ENCODE data around the gene CTAGE4.
"Not testable (repeated sequence)": the region's sequence is repeated elsewhere in the genome, so short reads cannot be mapped to it uniquely, and the experiment has no call there.

CTAGE4 gene

DNA sequence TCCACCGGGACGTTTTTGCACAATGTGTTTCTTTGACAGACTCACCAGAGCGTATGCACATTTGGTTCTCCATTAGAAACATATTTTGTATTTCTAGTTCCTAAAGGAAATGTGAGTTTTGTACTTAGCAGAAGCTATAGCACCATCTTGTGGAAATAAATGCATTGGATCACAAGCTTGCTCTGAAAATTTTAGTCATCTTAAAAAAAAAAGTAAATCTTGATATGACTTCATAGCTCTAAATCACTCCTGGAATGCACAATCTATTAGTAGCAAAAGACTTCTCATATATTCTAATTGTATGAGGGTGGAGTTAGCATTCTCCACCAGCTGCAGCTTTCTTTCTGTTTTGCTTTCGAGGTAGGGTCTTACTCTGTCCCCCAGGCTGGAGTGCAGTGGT, 35.9 kb downstream of the CTAGE4 start:
- not testable (repeated sequence) for DNase-seq

DNA sequence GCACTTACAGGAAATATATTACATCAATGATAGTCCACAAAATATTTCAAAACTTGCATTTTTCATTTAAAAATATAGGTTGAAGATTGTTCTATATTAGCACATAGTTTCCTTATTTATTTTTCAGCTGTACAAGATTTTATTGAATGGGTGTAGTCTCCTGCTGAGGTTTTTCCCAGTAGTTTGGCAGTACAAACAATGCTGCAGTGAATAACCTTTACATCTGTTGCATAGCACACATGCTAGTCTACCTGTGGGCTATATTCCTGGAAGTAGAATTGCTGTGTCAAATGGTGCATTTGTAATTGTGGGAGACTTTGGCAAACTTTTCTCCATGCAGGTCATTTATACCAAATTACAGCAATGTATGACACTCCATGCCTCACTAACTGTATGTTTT, 37.3 kb downstream of the CTAGE4 start:
- DNase-seq, result not testable (repeated sequence)

DNA sequence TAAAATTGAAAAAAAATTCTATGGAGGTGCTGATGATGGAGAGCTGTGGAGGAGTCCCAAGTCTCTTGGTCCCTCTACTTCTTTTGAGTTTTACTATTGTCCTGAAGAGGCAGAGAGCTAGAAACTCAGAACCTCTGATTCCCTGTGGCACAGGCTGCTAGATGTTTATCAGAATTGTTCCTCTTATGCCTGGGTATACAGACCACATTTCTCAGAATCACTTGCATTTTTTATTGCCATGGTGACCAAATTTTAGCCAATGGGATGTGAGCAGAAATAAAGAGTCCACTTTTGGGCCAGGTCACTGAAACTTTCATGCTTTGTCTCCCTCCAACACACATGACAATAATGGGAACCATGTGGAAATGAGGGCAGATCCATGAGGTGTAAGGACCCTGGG, 40.4 kb downstream of the CTAGE4 start:
- DNase-seq, result not testable (repeated sequence)

DNA sequence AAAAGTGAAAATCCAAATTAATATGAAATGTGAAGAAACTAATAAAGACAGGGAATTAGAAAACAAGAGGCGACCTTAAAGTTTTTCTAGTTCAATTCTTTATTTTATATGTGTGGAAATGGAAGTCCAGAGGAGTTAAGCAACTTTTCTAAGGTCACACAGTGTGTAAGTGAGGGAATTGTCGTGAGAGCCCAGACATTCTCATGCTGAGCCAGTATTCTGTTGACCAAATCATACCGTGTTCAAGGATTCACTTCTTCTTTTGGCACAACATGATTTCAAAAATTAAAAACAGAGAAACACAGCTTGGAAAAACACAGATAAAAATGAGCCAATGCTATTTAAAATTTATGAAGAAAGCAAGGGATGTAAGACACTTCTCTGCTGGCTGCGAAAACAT, 43.6 kb downstream of the CTAGE4 start:
- DNase-seq, result not testable (repeated sequence)

DNA sequence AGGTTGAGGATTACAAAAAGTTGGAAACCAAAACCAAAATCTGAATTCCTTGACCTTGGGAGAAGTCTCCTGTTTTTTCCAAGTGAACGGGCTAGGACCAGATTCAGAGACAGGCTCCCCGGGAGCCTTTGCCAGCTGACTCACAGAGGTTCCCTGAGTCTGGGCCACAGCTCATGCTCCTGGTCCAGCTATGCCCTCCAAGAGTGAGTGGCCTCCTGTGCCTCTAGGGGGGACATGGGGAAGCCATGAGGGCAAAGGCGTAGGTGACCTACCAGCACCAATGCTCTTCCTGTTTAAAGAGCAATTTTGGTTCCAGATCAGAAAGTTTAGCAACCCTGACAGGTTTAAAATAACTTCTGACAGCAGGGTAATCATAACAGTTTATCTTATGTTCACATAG, 45.5 kb downstream of the CTAGE4 start:
- DNase-seq, result not testable (repeated sequence)

DNA sequence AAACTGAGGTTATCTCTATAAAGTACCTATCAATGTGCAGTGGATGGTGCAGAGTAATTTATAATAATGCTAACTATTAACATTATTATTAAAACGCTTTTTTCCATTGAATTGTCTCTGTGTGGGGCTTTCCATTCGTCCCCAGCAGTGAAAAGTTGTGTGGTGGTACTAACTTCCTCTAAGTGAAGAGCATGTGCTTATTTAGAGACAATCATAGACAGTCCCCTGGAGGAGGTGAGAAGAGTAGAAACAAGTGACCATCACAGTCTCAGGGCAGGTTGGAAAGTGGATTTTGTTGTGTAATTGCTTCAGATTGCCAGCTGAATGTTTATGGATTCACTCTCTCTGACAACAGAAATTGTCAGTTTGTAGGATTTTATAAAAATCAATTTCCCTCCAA, 47.8 kb downstream of the CTAGE4 start:
- not testable (repeated sequence) for DNase-seq

DNA sequence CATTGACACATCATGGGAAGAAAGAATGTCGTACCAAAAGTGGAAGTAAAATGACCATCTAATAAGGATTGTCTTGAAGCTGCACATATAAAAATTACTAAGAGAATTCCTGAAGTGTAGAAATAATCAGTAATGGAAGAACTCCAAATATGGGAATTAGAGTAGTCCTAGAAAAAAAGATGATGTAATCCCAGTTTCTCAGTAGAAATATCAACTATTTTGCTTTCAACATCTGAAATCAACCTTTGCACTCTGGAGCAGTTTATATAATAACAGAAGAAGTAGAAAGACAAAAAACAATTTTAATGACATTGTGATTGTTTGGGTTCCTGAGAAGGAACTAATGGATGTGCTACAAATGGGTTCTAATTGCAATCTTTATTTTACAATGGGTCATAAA, 49.8 kb downstream of the CTAGE4 start:
- DNase-seq, result not testable (repeated sequence)

Data from NCI-H2107 (cell line).